Mucosa of stomach (tissue), 1 donor: ENCODE results near the gene IQCM.

Experiments used
- H3K27me3 ChIP-seq: one replicate; pipeline ENCODE4 v1.7.0; 2013; ENCODE audit warnings: mild to moderate bottlenecking, low read length; ENCODE audit not compliant: control insufficient read depth, insufficient read depth
- H3K36me3 ChIP-seq: one replicate; pipeline ENCODE4 v1.7.0; 2013; ENCODE audit warnings: low read length; ENCODE audit not compliant: control insufficient read depth, insufficient read depth
- H3K4me1 ChIP-seq: one replicate; pipeline ENCODE4 v1.7.0; 2013; ENCODE audit warnings: mild to moderate bottlenecking, low read length; ENCODE audit not compliant: control insufficient read depth, insufficient read depth
- H3K4me3 ChIP-seq: one replicate; pipeline ENCODE4 v1.7.0; 2013; ENCODE audit warnings: low read length
- H3K9ac ChIP-seq: one replicate; pipeline ENCODE4 v1.7.0; 2013; ENCODE audit warnings: mild to moderate bottlenecking, low read length, moderate library complexity
- H3K9me3 ChIP-seq: one replicate; pipeline ENCODE4 v1.7.0; 2013; ENCODE audit warnings: mild to moderate bottlenecking, low read length, moderate library complexity; ENCODE audit not compliant: control insufficient read depth
- donor health status: Pancreatic carcinoma.

Gene IQCM

GRCh38 chr4:149727663-149728062 lies 88.0 kb downstream of the IQCM start:
- Histone ChIP-seq H3K9ac (no peak overlapping the region), H3K4me1 (no peaks in the 10 kb centered on the region), H3K27me3 (no peaks in the 10 kb centered on the region), H3K36me3 (no peaks in the 10 kb centered on the region), H3K4me3 (no peak overlapping the region), H3K9me3 (no peaks in the 10 kb centered on the region)

- no peak overlapping the region for H3K4me3 ChIP-seq
- H3K9ac ChIP-seq: no peak overlapping the region
- H3K36me3 ChIP-seq: no peaks in the 10 kb centered on the region
- no peaks in the 10 kb centered on the region for H3K9me3 ChIP-seq
- no peaks in the 10 kb centered on the region for H3K27me3 ChIP-seq
- H3K4me1 ChIP-seq: no peaks in the 10 kb centered on the region
Measured at GRCh38 chr4:149723065-149723464, 92.6 kb downstream of the IQCM start.

- H3K36me3 ChIP-seq: no peaks in the 10 kb centered on the region
Measured at GRCh38 chr4:149719806-149720205, 95.8 kb downstream of the IQCM start.

GRCh38 chr4:149719357-149719756 lies 96.3 kb downstream of the IQCM start:
- Histone ChIP-seq H3K4me3 (no peak overlapping the region), H3K27me3 (no peaks in the 10 kb centered on the region), H3K9me3 (no peaks in the 10 kb centered on the region), H3K9ac (no peak overlapping the region), H3K4me1 (no peaks in the 10 kb centered on the region), H3K36me3 (no peaks in the 10 kb centered on the region)

More at GRCh38 chr4:149719806-149720205, 95.8 kb downstream of the IQCM start:
- Histone ChIP-seq H3K9me3 (no peaks in the 10 kb centered on the region), H3K9ac (no peak overlapping the region), H3K4me1 (no peaks in the 10 kb centered on the region), H3K27me3 (no peaks in the 10 kb centered on the region), H3K4me3 (no peak overlapping the region)

- H3K9me3 ChIP-seq: no peaks in the 10 kb centered on the region
- H3K36me3 ChIP-seq: no peaks in the 10 kb centered on the region
- no peaks in the 10 kb centered on the region for H3K4me1 ChIP-seq
- H3K4me3 ChIP-seq: no peak overlapping the region
- H3K27me3 ChIP-seq: no peaks in the 10 kb centered on the region
- H3K9ac ChIP-seq: no peak overlapping the region
Measured at GRCh38 chr4:149718500-149718899, 97.1 kb downstream of the IQCM start.

- H3K27me3 ChIP-seq: no peaks in the 10 kb centered on the region
- H3K4me3 ChIP-seq: no peak overlapping the region
- H3K4me1 ChIP-seq: no peaks in the 10 kb centered on the region
- no peak overlapping the region for H3K9ac ChIP-seq
- no peaks in the 10 kb centered on the region for H3K9me3 ChIP-seq
- H3K36me3 ChIP-seq: no peaks in the 10 kb centered on the region
Measured at GRCh38 chr4:149716728-149717127, 98.9 kb downstream of the IQCM start.

GRCh38 chr4:149715822-149716585 lies 99.6 kb downstream of the IQCM start:
- H3K4me1 ChIP-seq: no peaks in the 10 kb centered on the region
- H3K36me3 ChIP-seq: no peaks in the 10 kb centered on the region
- H3K9me3 ChIP-seq: no peaks in the 10 kb centered on the region

GRCh38 chr4:149713031-149713430 lies 102.6 kb downstream of the IQCM start:
- H3K36me3 ChIP-seq: no peaks in the 10 kb centered on the region
- no peaks in the 10 kb centered on the region for H3K4me1 ChIP-seq
- no peak overlapping the region for H3K4me3 ChIP-seq
- no peaks in the 10 kb centered on the region for H3K9me3 ChIP-seq
- no peak overlapping the region for H3K9ac ChIP-seq
- no peaks in the 10 kb centered on the region for H3K27me3 ChIP-seq

More at GRCh38 chr4:149715822-149716585, 99.6 kb downstream of the IQCM start:
- Histone ChIP-seq H3K9ac (no peak overlapping the region), H3K27me3 (no peaks in the 10 kb centered on the region), H3K4me3 (no peak overlapping the region)

- Histone ChIP-seq H3K9ac (no peak overlapping the region), H3K4me3 (no peak overlapping the region), H3K9me3 (no peaks in the 10 kb centered on the region), H3K36me3 (no peaks in the 10 kb centered on the region), H3K27me3 (no peaks in the 10 kb centered on the region), H3K4me1 (no peaks in the 10 kb centered on the region)
Measured at GRCh38 chr4:149711593-149712365, 103.9 kb downstream of the IQCM start.

GRCh38 chr4:149709640-149710039 lies 106.0 kb downstream of the IQCM start:
- no peak overlapping the region for H3K9ac ChIP-seq
- H3K36me3 ChIP-seq: no peaks in the 10 kb centered on the region
- no peak overlapping the region for H3K4me3 ChIP-seq
- H3K9me3 ChIP-seq: no peaks in the 10 kb centered on the region
- H3K27me3 ChIP-seq: no peaks in the 10 kb centered on the region
- H3K4me1 ChIP-seq: no peaks in the 10 kb centered on the region

- Histone ChIP-seq H3K4me3 (no peak overlapping the region), H3K27me3 (no peaks in the 10 kb centered on the region), H3K9ac (no peak overlapping the region), H3K4me1 (no peaks in the 10 kb centered on the region), H3K9me3 (no peaks in the 10 kb centered on the region), H3K36me3 (no peaks in the 10 kb centered on the region)
Measured at GRCh38 chr4:149708513-149709130, 107.0 kb downstream of the IQCM start.

GRCh38 chr4:149707862-149708261 lies 107.8 kb downstream of the IQCM start:
- Histone ChIP-seq H3K9ac (no peak overlapping the region), H3K4me1 (no peaks in the 10 kb centered on the region), H3K9me3 (no peaks in the 10 kb centered on the region), H3K36me3 (no peaks in the 10 kb centered on the region), H3K4me3 (no peak overlapping the region), H3K27me3 (no peaks in the 10 kb centered on the region)
